HG02938 (cell line): Measurements from ENCODE around the gene DPYSL3.

Experiments used
- ATAC-seq: cut with Tn5 transposase; IDR thresholded peaks from one replicate; pipeline ENCODE4 v1.9.1; 2021; ENCODE audit warnings: mild to moderate bottlenecking, moderate library complexity; ENCODE audit not compliant: unreplicated experiment

The DPYSL3 gene

DNA sequence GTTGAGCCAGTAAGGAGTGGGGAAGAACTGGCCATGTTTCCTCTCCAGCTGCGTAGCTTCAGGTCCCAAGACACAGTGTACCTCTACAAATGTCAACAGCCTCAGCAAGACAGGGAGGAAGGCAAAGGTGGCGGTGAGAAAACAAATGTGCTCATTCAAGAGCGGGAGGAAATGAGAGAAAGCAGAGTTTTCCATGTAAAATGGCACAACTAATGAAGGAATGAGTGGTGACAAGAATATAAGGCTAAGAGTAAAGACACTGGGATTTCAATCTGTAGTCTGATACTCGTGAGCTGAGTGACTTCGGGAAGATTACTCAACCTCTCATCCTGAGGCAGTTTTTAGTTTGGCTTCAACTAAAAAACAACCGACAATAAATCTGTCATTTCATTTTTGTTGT, 67.6 kb downstream of the DPYSL3 start:
- no peak for ATAC-seq

DNA sequence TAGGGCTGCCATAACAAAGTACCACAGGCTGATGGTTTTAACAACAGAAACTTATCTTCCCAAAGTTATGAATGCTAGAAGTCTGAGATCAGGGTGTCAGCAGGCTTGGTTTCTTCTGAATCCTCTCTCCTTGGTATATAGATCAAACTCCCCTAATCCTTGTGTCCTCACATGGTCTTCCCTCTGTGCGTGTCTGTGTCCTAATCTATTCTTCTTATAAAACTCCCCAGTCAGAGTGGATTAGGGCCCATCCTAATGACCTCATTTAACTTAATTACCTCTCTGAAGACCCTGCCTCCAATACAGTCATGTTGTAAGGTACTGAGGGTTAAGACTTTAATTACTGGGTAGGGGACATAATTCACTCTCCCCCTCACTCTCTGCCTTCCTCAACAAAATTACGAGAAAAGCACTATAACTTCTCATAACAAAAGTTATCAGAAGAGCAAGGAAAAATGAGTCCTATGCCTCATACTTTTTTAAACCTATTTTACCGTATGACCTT, 68.6 kb downstream of the DPYSL3 start:
- no peak for ATAC-seq

- ATAC-seq, result no peak
Observed at GRCh38 chr5:147439254-147439653, 70.6 kb downstream of the DPYSL3 start.

DNA sequence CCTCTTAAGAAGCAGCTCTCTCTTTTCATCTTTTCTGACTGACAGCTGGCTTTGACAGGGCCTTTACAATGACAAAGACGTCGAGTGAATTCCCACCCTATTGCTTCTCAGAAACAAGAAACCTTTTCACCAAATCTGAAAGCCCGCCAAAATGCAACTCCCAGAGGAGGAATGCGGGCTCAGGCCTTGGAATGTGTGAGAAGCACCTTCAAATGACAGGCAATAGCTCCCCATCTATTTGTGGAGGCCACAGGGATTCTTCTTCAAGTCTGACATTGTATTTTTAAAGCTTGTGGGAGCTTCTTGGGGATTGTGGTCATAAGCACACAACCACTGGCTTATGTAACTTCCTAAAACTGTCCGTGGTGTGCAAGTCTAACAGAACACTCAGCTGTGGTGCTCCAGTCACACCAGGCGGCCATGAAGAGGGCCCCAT, 72.7 kb downstream of the DPYSL3 start:
- no peak for ATAC-seq

- ATAC-seq, result peak; percentile 69
Observed at GRCh38 chr5:147436596-147436995, 73.3 kb downstream of the DPYSL3 start.

DNA sequence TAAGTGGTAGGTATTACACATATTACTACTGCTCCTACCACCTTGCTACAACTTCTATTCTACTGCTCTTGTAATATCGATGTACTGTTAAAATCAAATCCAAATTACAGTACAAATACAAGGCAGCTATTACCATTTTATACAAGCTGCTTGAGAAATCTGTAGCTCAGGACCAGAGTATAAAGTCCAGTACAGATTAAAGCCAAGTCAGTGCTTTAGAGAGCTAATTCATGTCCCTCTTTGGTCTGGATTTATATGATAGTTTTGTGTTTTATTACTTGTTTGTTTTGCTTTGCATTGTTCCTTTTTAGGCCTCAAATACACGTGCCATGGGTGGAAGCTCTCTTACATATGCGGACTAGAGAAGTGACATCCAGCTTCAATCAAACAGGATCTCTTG, 75.8 kb downstream of the DPYSL3 start:
- no peak for ATAC-seq

GRCh38 chr5:147432323-147432722, 77.5 kb downstream of the DPYSL3 start:
- ATAC-seq, result no peak

DNA sequence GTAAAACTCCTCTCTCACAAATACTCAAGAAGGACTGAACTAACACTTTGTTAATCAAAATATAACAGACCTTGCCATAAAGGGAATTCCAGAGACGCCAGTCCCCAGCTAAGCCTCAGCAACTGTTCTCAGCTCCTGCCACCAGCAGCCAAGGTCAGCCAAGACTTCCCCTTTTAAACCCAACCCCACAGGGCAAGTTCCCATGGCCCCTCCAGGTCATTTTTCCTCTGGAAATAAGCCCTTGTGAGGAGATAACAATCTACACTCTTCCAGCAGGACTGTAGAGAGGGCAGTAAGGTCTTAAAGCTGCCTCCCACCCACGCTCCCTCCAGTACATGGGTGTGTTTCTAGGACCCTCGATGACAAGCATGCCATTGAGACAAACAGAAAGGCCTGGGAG, 78.3 kb downstream of the DPYSL3 start:
- no peak for ATAC-seq

DNA sequence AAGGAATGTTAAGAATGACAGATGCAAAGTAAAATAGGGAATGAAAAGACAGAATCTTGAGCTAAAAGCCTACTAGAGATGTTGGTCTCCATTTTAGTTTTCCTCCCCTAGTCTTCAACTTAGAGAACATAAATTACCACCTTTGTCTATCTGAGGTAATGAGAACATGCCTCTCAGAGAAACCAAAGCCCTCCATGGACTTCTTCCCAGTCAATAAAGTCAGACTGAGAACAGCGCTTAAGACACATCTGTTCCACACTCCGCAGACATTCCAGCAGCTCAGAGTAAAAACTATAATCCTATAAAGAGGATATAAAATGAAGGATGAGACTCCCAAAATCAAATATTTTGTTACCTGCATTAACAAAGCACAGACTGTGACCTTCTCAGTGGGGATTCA, 79.2 kb downstream of the DPYSL3 start:
- no peak for ATAC-seq

- no peak for ATAC-seq
Observed at GRCh38 chr5:147427521-147428401, 82.1 kb downstream of the DPYSL3 start.

GRCh38 chr5:147426640-147427327, 83.1 kb downstream of the DPYSL3 start:
- ATAC-seq, result no peak

- ATAC-seq, result no peak
Observed at GRCh38 chr5:147418613-147419012, 91.3 kb downstream of the DPYSL3 start.

GRCh38 chr5:147417135-147417813, 92.6 kb downstream of the DPYSL3 start:
- ATAC-seq, result no peak

GRCh38 chr5:147415651-147416050, 94.2 kb downstream of the DPYSL3 start:
- no peak for ATAC-seq

DNA sequence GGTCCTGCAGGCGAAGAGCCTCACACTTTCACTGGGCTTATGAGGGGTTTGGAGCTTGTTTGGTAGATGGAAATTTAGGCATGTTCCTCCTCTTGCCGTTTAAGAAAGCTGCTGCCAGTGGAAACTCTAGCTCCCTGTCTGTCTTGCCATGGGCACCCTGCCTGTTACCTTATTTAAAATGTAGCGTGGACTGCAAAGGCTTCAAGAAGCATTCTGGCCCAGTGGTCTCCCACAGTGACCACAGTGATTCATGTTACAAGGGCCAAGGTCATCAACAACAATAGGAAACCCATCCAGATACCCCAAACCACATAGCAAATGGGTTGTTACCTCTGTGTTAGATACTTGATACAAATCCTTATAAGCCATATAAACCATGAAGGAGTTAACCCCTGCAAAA, 96.6 kb downstream of the DPYSL3 start:
- no peak for ATAC-seq

GRCh38 chr5:147412561-147412960, 97.3 kb downstream of the DPYSL3 start:
- ATAC-seq, result no peak

GRCh38 chr5:147411359-147412319, 98.2 kb downstream of the DPYSL3 start:
- ATAC-seq, result no peak

GRCh38 chr5:147410496-147411358, 99.1 kb downstream of the DPYSL3 start:
- ATAC-seq, result no peak

- no peak for ATAC-seq
Observed at GRCh38 chr5:147408980-147409379, 100.9 kb downstream of the DPYSL3 start.
